ENCODE measurements around the gene FGFR2.

FGFR2 gene

DNA sequence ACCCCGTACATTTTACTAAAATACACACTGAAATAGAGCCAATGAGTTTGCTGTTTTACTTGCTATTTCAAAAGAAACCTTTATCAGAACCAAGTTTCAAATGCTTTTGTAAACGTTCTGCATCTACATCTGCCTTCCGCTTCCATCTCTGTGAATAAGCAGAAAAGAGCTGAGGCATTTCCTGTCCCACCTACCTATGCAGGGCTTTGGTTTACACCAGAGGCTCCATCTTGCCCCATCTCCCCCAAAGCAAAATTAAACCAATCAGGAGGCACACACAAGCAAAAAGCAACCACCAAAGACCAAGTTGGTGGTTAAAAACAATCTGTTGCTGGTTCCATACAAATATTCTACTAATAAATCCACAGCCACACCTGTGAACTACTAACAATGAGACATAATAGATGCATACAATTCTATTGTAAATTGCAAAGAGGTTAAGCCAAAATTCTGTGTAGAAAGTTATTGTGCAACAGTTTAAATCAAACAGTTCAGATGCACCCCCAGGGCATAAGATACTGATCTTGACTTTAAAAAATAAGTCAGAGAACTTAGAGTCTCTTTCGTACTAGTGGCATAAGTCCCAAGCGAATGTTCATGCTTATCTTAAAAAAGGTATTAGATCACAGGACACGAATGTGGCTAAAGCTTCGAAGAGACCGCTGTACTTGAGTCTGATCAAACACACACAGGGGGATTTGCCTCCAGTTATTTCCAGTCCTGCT is 83.9 kb downstream of the FGFR2 start:
- Histone ChIP-seq H3K36me3 (ENCODE audit: insufficient read depth, low read length) (no peaks in the 10 kb centered on the region), H3K9me3 (ENCODE audit: low read depth, low read length) (no peaks in the 10 kb centered on the region), H3K27ac (no peak overlapping the region), H3K4me3 (no peak overlapping the region), H3K9ac (ENCODE audit: insufficient read length) (no peak overlapping the region)
- no peak for TF ChIP-seq EZH2 (IDR thresholded peaks at IDR 0.05)
- TF ChIP-seq FOXP2 (optimal IDR thresholded peaks at IDR 0.05; ENCODE audit: control extremely low read depth, extremely low read length, insufficient read depth), result no peak
- TF ChIP-seq POLR2AphosphoS5 (IDR thresholded peaks at IDR 0.05; ENCODE audit: borderline replicate concordance, low read depth, low read length), result no peak
- no peak for DNase-seq (ENCODE audit: low read depth, low spot score)

DNA sequence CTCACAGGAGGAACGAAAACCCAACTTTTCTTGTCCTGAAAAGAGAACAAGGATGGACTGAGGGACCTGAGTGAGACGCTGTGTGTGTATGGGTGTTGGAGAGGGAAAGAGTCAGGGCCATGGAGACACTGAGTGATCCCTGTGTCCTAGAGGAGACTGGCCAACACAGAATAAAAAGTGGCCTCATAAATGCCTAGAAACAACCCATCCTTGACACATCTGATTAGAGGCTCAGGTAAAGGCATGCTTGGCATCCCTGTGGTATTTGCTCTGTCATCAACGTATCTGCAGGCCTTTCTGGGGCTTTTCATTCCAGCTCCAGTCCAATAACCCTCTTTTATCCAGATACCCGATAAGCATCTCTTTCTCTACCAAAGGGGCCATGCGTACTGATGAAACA is 86.3 kb downstream of the FGFR2 start:
- TF ChIP-seq FOXP2 (optimal IDR thresholded peaks at IDR 0.05; ENCODE audit: control extremely low read depth, extremely low read length, insufficient read depth) (no peak), POLR2AphosphoS5 (IDR thresholded peaks at IDR 0.05; ENCODE audit: borderline replicate concordance, low read depth, low read length) (no peak), EZH2 (IDR thresholded peaks at IDR 0.05) (no peak)
- H3K9ac ChIP-seq (ENCODE audit: insufficient read length), result no peak overlapping the region
- H3K4me3 ChIP-seq, result no peak overlapping the region
- H3K36me3 ChIP-seq (ENCODE audit: insufficient read depth, low read length), result no peaks in the 10 kb centered on the region
- H3K9me3 ChIP-seq (ENCODE audit: low read depth, low read length), result no peaks in the 10 kb centered on the region
- DNase-seq (ENCODE audit: low read depth, low spot score), result no peak
- no peak overlapping the region for H3K27ac ChIP-seq

DNA sequence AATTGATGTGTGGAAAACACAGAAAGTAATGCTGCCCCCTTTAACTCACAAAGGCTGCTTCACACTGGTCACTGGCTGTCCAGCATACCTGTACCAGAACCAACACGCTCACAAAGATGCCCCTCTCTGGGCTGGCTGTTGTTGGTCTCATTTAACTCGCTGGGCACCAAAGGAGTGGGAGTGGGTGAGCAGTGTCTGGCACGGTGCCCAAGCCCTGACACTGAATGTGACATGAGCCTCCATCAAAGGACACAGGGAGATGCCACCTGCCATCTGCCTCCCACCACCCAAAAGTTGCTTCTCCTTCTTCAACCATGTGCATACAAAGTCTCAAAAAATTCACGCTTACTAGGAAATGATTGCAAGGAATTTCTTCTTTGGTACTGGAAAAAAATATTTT is 86.8 kb downstream of the FGFR2 start:
- H3K9ac ChIP-seq (ENCODE audit: insufficient read length), result no peak overlapping the region
- no peak overlapping the region for H3K27ac ChIP-seq
- DNase-seq (ENCODE audit: low read depth, low spot score), result no peak
- TF ChIP-seq EZH2 (IDR thresholded peaks at IDR 0.05) (no peak), FOXP2 (optimal IDR thresholded peaks at IDR 0.05; ENCODE audit: control extremely low read depth, extremely low read length, insufficient read depth) (no peak), POLR2AphosphoS5 (IDR thresholded peaks at IDR 0.05; ENCODE audit: borderline replicate concordance, low read depth, low read length) (no peak)
- no peaks in the 10 kb centered on the region for H3K9me3 ChIP-seq (ENCODE audit: low read depth, low read length)
- no peaks in the 10 kb centered on the region for H3K36me3 ChIP-seq (ENCODE audit: insufficient read depth, low read length)
- no peak overlapping the region for H3K4me3 ChIP-seq

DNA sequence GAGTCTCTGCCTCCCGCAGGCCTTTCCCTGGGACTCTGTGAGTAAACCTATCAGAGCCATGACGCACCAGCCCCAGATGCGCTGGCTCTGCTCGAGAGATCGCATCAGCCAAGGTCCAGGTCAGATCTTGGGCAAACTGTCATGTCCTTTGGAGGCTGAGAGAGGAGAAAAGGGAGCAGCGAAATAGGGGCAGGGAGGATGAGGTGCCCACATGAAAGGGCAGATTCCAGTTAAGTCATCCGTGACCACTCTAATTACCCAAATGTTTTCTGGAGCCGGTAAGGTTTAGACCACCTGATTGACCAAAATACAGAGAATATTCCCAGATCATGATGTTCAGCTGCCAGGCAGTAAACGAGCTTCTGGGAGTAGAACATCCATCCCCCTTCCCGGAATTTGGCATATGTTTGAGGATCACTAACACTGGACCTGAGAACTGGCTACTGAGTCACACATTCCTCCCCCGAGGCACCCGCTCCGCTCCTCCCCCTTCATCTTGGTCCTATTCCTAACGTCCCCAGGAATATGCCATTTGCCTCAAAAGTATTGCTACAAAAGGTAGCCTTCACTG is 88.0 kb downstream of the FGFR2 start:
- no peak for DNase-seq (ENCODE audit: low read depth, low spot score)
- TF ChIP-seq EZH2 (IDR thresholded peaks at IDR 0.05), result no peak
- TF ChIP-seq FOXP2 (optimal IDR thresholded peaks at IDR 0.05; ENCODE audit: control extremely low read depth, extremely low read length, insufficient read depth), result no peak
- Histone ChIP-seq H3K9me3 (ENCODE audit: low read depth, low read length) (no peaks in the 10 kb centered on the region), H3K27ac (no peak overlapping the region), H3K36me3 (ENCODE audit: insufficient read depth, low read length) (no peaks in the 10 kb centered on the region), H3K9ac (ENCODE audit: insufficient read length) (no peak overlapping the region), H3K4me3 (no peak overlapping the region)

DNA sequence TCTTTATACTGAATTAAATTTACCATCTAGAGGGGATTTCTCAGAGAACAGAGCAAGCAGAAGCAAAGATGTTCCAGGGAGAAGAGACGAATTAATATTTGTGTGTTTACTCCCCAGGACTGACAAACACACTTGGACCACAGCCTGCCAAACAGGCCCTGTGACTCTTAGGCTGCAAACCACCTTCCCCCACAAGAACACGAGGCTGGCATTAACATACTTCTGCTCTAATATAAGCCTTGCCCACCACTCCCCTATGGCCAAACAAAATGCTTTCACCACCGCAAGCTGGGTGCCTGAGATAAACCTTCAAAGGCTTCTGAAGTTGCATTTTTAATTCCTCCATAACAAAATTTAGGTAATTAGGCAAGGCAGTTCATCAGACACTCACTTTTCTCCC is 88.4 kb downstream of the FGFR2 start:
- DNase-seq (ENCODE audit: low read depth, low spot score), result no peak
- Histone ChIP-seq H3K4me3 (no peak overlapping the region), H3K36me3 (ENCODE audit: insufficient read depth, low read length) (no peaks in the 10 kb centered on the region), H3K9me3 (ENCODE audit: low read depth, low read length) (no peaks in the 10 kb centered on the region), H3K27ac (no peak overlapping the region), H3K9ac (ENCODE audit: insufficient read length) (no peak overlapping the region)
- no peak for TF ChIP-seq FOXP2 (optimal IDR thresholded peaks at IDR 0.05; ENCODE audit: control extremely low read depth, extremely low read length, insufficient read depth)

DNA sequence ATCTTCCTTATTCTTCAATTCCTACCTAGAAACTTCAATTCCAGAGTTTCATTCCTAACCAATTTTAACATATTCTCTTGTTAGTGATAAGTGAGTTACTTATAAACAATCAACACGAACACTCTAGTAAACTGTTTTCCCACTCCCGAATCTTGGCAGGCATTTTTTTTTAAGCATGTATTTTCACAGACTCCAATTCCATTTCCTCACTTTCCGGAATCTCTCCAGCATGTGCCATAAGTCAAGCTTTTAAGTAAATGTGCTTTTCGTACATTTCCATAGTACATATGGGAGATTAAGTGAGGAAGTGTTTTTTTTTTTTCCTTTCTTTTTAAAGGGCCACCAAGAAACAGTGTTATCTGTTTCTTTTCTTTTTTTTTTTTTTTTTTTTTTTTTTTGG is 89.1 kb downstream of the FGFR2 start:
- H3K27ac ChIP-seq, result no peak overlapping the region

DNA sequence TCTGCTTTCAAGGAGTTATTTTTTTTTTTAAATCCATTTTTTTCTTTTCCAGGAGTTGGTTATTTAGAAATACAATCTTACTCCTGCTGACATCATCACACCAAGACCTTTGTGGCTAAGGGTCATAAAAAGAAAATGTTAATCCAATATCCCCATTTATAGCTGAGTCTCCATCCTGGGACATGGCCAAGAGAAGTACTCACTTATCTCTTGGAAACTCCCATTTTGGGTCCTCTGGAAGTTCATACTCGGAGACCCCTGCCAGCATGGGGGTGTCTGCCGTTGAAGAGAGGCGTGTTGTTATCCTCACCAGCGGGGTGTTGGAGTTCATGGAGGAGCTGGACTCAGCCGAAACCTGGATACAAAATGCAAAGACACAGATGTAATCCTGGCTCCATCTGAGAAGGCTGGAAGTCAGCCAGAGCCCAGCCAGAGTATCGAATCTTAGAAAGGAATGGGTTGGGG is 94.6 kb downstream of the FGFR2 start:
- Histone ChIP-seq H3K9ac (ENCODE audit: insufficient read length) (no peak overlapping the region), H3K27ac (no peak overlapping the region), H3K9me3 (ENCODE audit: low read depth, low read length) (no peaks in the 10 kb centered on the region), H3K36me3 (ENCODE audit: insufficient read depth, low read length) (no peaks in the 10 kb centered on the region), H3K4me3 (no peak overlapping the region)
- no peak for TF ChIP-seq FOXP2 (optimal IDR thresholded peaks at IDR 0.05; ENCODE audit: control extremely low read depth, extremely low read length, insufficient read depth)
- TF ChIP-seq EZH2 (IDR thresholded peaks at IDR 0.05), result no peak
- no peak for TF ChIP-seq POLR2AphosphoS5 (IDR thresholded peaks at IDR 0.05; ENCODE audit: borderline replicate concordance, low read depth, low read length)
- DNase-seq (ENCODE audit: low read depth, low spot score), result no peak

More for the DNA sequence above, 89.1 kb downstream of the FGFR2 start:
- no peak for TF ChIP-seq FOXP2 (optimal IDR thresholded peaks at IDR 0.05; ENCODE audit: control extremely low read depth, extremely low read length, insufficient read depth)
- no peak for TF ChIP-seq EZH2 (IDR thresholded peaks at IDR 0.05)
- TF ChIP-seq POLR2AphosphoS5 (IDR thresholded peaks at IDR 0.05; ENCODE audit: borderline replicate concordance, low read depth, low read length), result no peak
- Histone ChIP-seq H3K4me3 (no peak overlapping the region), H3K36me3 (ENCODE audit: insufficient read depth, low read length) (no peaks in the 10 kb centered on the region), H3K9ac (ENCODE audit: insufficient read length) (no peak overlapping the region), H3K9me3 (ENCODE audit: low read depth, low read length) (no peaks in the 10 kb centered on the region)
- no peak for DNase-seq (ENCODE audit: low read depth, low spot score)

DNA sequence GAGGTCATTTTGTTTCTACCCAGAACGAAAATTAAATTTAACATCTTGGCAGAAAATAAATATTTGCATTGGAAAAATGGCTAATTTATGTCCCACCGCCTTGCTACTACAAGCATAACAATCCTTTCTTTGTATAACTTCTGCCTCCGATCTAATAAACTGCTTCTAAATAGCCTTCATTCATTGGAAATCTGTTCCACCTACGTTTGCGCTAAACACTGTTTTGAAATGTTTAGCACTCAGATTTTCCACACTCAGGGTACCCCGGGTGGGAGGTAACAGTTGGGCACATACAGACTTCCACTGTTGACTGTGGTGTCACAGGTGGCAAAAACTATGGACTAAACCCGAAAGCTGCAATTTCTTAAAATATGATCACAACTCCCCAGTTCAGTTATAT is 96.4 kb downstream of the FGFR2 start:
- Histone ChIP-seq H3K36me3 (ENCODE audit: insufficient read depth, low read length) (no peaks in the 10 kb centered on the region), H3K4me3 (no peak overlapping the region), H3K27ac (no peak overlapping the region), H3K9ac (ENCODE audit: insufficient read length) (no peak overlapping the region), H3K9me3 (ENCODE audit: low read depth, low read length) (no peaks in the 10 kb centered on the region)
- no peak for DNase-seq (ENCODE audit: low read depth, low spot score)
- TF ChIP-seq POLR2AphosphoS5 (IDR thresholded peaks at IDR 0.05; ENCODE audit: borderline replicate concordance, low read depth, low read length) (no peak), FOXP2 (optimal IDR thresholded peaks at IDR 0.05; ENCODE audit: control extremely low read depth, extremely low read length, insufficient read depth) (no peak), EZH2 (IDR thresholded peaks at IDR 0.05) (no peak)

Data from SK-N-MC (cell line).